GM12873 (cell line): ENCODE measurements around the gene LHX3.
A peak's percentile ranks its signal among the peaks of the same experiment; 100 is the strongest.

Experiments used
- TF ChIP-seq, protein P1 (sequence below): IDR thresholded peaks from 2 replicates; pipeline ENCODE4 v1.5.1; 2012; ENCODE audit warnings: low read depth, mild to moderate bottlenecking, moderate library complexity, low read length, control low read depth; ENCODE audit not compliant: insufficient read depth; ENCODE audit errors: missing control alignments

Gene LHX3

DNA sequence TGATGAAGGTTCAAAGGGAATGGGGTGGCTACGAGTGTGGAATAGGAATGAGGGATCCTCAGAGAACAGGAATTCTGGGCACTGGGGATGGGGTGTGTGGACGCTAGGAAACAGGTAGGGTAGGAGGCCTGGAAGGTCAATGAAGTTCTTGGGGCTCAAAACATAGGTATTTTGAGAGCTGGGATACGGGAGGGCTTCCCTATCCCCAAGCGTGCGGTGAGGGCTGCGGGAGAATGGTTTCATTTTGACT lies 40.0 kb upstream of the LHX3 start:
- TF ChIP-seq, protein P1, sequence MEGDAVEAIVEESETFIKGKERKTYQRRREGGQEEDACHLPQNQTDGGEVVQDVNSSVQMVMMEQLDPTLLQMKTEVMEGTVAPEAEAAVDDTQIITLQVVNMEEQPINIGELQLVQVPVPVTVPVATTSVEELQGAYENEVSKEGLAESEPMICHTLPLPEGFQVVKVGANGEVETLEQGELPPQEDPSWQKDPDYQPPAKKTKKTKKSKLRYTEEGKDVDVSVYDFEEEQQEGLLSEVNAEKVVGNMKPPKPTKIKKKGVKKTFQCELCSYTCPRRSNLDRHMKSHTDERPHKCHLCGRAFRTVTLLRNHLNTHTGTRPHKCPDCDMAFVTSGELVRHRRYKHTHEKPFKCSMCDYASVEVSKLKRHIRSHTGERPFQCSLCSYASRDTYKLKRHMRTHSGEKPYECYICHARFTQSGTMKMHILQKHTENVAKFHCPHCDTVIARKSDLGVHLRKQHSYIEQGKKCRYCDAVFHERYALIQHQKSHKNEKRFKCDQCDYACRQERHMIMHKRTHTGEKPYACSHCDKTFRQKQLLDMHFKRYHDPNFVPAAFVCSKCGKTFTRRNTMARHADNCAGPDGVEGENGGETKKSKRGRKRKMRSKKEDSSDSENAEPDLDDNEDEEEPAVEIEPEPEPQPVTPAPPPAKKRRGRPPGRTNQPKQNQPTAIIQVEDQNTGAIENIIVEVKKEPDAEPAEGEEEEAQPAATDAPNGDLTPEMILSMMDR: no peak

DNA sequence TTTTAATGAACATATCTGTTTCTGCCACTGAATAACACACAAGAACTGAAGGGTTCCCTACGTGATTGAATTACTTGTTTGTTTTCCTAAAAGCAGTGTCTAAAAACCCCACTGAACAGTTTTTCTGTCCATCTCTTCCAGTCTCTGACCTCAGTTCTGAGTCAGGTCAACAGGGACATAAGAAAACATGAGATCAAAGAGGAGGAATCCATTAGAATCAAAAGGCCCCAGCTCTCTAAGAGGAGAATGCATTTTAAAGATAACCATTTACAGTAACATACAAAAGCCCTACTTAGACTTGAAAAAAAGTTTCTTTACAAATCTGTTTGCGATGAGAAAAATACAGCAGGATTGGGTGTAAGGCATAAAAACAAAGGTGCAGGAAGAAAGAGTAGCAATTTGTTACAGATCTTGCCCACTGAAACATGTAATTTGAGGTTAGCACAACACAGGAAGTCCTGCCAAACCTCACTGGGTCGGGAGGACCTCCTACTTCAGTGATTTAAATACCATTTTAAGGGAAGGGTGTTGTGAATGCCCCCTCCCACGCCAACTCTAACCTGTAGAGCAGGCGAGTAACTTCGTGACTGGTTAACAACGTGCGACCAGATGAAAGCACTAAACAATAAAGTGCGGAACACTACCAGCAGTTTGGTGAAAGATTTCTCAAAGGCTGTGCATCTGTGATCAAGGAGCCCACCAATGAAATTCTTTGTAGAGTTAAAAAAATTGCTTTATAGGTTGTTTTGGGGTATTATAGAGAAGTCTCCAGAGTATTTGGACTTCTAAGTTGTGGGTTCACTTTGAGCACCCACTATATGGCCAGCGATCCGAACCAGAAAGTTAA lies 39.4 kb upstream of the LHX3 start:
- TF ChIP-seq, protein P1: no peak

DNA sequence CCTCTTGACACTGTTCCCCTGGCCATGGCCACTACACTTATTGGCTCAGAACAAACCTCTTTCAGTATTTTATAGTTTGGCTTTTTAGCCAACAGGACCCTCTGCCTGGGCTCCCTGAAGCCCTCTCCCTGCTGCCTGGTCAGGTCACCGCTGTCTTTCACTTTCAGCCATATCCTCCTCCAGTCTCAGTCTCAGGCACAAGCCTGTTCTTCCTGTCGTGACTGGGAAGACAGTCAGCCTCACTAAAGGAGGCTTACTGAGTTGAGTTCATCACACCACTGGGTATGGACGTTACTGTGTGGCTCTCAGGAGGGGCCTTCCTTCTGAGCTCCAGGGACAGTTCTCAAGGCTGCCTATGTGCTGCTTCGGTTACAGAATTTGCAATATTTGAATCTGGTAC lies 38.7 kb upstream of the LHX3 start:
- TF ChIP-seq, protein P1: no peak

DNA sequence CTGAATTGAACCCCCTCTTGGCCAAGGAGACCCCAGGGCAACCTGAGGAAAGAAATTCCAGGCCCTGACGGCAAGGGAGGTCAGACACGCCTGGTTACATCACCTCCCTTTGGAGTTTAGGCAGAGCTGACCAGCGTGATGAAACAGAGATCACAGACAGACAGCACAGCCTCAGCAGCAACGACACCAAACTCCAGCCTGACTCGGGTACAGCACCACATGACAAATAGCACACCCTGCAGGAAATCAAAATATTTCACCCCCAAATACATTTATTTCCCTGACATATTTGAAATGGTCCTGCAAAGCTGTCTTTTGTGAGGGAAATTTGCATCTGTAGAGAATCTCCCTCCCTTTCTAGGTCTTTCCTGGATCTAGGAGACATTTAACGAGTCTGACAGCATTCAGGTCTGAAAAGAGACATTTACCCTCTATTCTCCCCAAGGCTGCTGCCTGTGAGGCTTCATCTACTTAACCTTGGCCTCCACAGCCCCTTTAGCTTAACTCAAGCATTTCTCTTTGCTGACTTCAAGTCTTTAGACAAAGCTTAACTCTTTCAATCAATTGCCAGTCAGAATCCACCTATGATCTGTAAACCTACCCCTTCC lies 38.1 kb upstream of the LHX3 start:
- TF ChIP-seq, protein P1: peak; percentile 34

DNA sequence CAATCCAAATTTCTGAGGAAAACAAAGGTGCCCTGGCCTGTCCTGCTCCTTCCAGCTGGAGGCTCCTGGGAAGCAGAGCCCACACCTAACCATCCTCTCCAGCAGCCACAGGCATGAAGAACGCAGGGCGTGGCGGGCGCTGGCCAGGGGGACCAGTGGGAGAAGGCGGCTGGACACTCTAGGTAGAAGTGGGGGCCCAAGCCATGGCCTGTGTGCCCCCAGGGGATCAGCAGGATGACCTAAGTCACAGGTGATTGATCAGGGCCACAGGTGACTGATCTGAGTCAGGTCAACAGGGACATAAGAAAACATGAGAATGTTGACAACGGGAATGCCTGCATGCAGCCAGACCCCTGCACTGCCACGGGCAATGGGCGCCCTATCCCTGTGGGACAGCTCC lies 37.3 kb upstream of the LHX3 start:
- TF ChIP-seq, protein P1: no peak

DNA sequence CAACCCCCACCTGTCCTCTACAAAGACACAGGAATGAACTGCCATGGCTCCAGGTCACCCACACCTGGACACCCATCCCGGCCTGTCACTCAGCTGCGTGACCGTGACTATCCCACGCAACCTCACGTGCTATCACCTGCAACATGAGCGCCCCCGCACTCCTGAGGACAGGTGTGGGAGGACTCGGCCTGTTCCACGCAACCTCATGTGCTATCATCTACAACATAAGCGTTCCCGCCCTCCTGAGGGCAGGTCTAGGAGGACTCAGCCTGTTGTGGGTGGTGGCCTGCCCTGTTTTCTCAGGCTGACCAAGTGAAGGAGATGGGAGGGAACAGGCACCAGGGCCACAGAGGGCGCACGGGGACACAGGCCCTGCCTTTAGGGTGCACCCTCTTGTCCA lies 36.6 kb upstream of the LHX3 start:
- TF ChIP-seq, protein P1: no peak

DNA sequence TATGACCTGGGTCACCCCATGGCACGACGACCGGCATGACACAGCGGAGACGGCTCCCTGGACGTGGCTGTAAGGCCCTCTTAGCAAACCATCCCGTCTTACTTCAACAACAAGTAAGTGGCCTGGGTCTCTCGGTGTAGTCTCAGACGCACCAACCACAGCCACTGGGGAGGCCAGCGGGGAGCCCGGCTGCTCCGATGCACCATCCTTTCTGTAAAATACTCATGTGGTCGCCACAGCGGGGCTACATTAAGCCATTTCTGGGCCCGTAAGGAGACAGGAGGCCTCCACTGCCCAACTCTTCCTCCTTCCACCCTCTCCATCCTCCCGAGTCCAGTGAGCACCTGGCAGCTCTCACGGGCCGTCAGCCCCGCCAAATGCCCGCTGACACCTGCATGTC lies 36.0 kb upstream of the LHX3 start:
- TF ChIP-seq, protein P1: no peak
